NCI-H146 treated with DMSO at 0.1 percent for 48 hours (cell line): ENCODE data around the gene GOLGA8B.
"Not testable (repeated sequence)": the region's sequence is repeated elsewhere in the genome, so short reads cannot be mapped to it uniquely, and the experiment has no call there.

ENCODE experiments used
- DNase-seq: peaks from one replicate; lab custom pipeline; 2025; ENCODE audit not compliant: unreplicated experiment; lab: John Stamatoyannopoulos, UW

GOLGA8B gene

GRCh38 chr15:34564711-34565110 lies 18.7 kb downstream of the GOLGA8B start:
- not testable (repeated sequence) for DNase-seq

- not testable (repeated sequence) for DNase-seq
These were observed 22.6 kb downstream of the GOLGA8B start for GRCh38 chr15:34560814-34561213.

- DNase-seq: not testable (repeated sequence)
These were observed 23.7 kb downstream of the GOLGA8B start for GRCh38 chr15:34559764-34560163.

GRCh38 chr15:34555162-34555561 lies 28.3 kb downstream of the GOLGA8B start:
- DNase-seq: not testable (repeated sequence)

GRCh38 chr15:34554716-34555115 lies 28.7 kb downstream of the GOLGA8B start:
- DNase-seq: not testable (repeated sequence)

- DNase-seq: not testable (repeated sequence)
These were observed 29.3 kb downstream of the GOLGA8B start for GRCh38 chr15:34554126-34554525.

GRCh38 chr15:34550129-34550528 lies 33.3 kb downstream of the GOLGA8B start:
- DNase-seq: not testable (repeated sequence)

GRCh38 chr15:34549381-34549809 lies 34.1 kb downstream of the GOLGA8B start:
- DNase-seq: not testable (repeated sequence)

- not testable (repeated sequence) for DNase-seq
These were observed 39.4 kb downstream of the GOLGA8B start for GRCh38 chr15:34543860-34544649.

GRCh38 chr15:34535857-34536256 lies 47.6 kb downstream of the GOLGA8B start:
- not testable (repeated sequence) for DNase-seq
